Stomach (tissue), 9 donors: ENCODE measurements around the gene TSPAN15. TPM values are rescaled to one million over a fixed set of nuclear protein-coding genes. Genes with fewer than 3 reads are reported as not detected.

ENCODE experiments used
- DNase-seq, 2 donors: peaks; one replicate each; pipeline versions ENCODE4 v3.0.0 to v3.0.0-alpha.2; 2013 to 2019
- H3K27ac ChIP-seq, 5 donors: fragments of 200-600 bp in 4 of 5; sonication (generic) in 4 of 5; one replicate each; pipeline ENCODE4 v1.5.1; 2013 to 2019; ENCODE audit warnings: mild to moderate bottlenecking in 1 of 5, moderate library complexity in 1 of 5
- H3K27me3 ChIP-seq, 3 donors: fragments of 200-600 bp; sonication (generic); one replicate each; pipeline ENCODE4 v1.5.1; 2017 to 2019; ENCODE audit warnings: mixed run types in 1 of 3
- H3K36me3 ChIP-seq, 4 donors: fragments of 200-600 bp; sonication (generic); 1 replicate in 3 of 4; 2 replicates in 1 of 4; pipeline ENCODE4 v1.5.1; 2016 to 2019
- H3K4me1 ChIP-seq, 4 donors: fragments of 200-600 bp; sonication (generic); one replicate each; pipeline ENCODE4 v1.5.1; 2016 to 2019
- H3K4me3 ChIP-seq, 4 donors: fragments of 200-600 bp; sonication (generic) in 3 of 4; one replicate each; pipeline ENCODE4 v1.5.1; 2016 to 2019; ENCODE audit warnings: mild to moderate bottlenecking in 1 of 4
- H3K9me3 ChIP-seq, 4 donors: fragments of 200-600 bp; sonication (generic); one replicate each; pipeline ENCODE4 v1.5.1; 2016 to 2019
- CTCF ChIP-seq, 7 experiments: fragments of 450-650 bp in 4 of 7; fragments of 200-600 bp in 3 of 7; sonication (generic) in 3 of 7; IDR thresholded peaks; one replicate each; pipeline ENCODE4 v1.5.1; 2016 to 2019; ENCODE audit warnings: antibody characterized with exemption in 7 of 7, control low read depth in 2 of 7, mild to moderate bottlenecking in 1 of 7
- EP300 ChIP-seq: sonication (generic); formaldehyde crosslinking; IDR thresholded peaks from one replicate; pipeline ENCODE4 v1.6.1; 2017; ENCODE audit warnings: antibody characterized with exemption
- POLR2A ChIP-seq, 4 donors: fragments of 450-650 bp; IDR thresholded peaks; one replicate each; pipeline ENCODE4 v1.6.1; 2016; ENCODE audit warnings: antibody characterized with exemption in 4 of 4, control low read depth in 2 of 4, mild to moderate bottlenecking in 1 of 4, moderate library complexity in 1 of 4
- POLR2AphosphoS5 ChIP-seq, 3 donors: sonication (generic); formaldehyde crosslinking; IDR thresholded peaks; one replicate each; pipeline ENCODE4 v1.6.1; 2016; ENCODE audit warnings: antibody characterized with exemption in 3 of 3
- WGBS, 5 donors: extraction: QIAGEN DNeasy Blood & Tissue Kit in 3 of 5; methylation state at CpG; one replicate each; pipeline versions ENCODE4 v1.1.5 to v1.1.7; 2013 to 2018; 5-methylcytosine and 5-hydroxymethylcytosine counted together
- intact Hi-C: fragments of 100-400 bp; cut with DNase I; formaldehyde crosslinking; loops from one replicate; pipeline ENCODE4 v1.15.1; 2023; ENCODE audit warnings: low total_unique reads
- polyA plus RNA-seq, 3 donors: library from polyadenylated mRNA; stranded (reverse); fragments of 200-250 nt; gene quantifications; one replicate each; pipeline ENCODE4 v1.2.3, GENCODE V29; 2013
- total RNA-seq, 5 donors: library from RNA; depleted of rRNA; stranded (reverse); fragments of >200 nt; gene quantifications; one replicate each; pipeline versions ENCODE4 v1.1.0 to v1.2.3, GENCODE V29; 2014 to 2016
- donor health status: healthy with polysubstance abuse.
- donor health status: Bipolar disorder and iron deficiency.
- donor health status: healthy.

Gene TSPAN15
- total and polyA plus RNA-seq, 8 donors: 23.5 to 153 (median 74.5) TPM

GRCh38 chr10:69512901-69513300 lies 61.6 kb downstream of the TSPAN15 start:
- peaks cover 0 to 31% (median 15%) of the 10 kb centered on the region in 4 donors for H3K36me3 ChIP-seq
- DNase-seq: no peak
- no peak overlapping the region for H3K4me3 ChIP-seq
- H3K27me3 ChIP-seq: peaks cover 0 to 3% (median 0%) of the 10 kb centered on the region in 3 donors
- H3K27ac ChIP-seq: no peak overlapping the region
- H3K9me3 ChIP-seq: no peaks in the 10 kb centered on the region
- TF ChIP-seq CTCF (IDR thresholded peaks at IDR 0.05) (no peak), POLR2AphosphoS5 (IDR thresholded peaks at IDR 0.05) (no peak), POLR2A (IDR thresholded peaks at IDR 0.05) (no peak), EP300 (no peak)
- peaks cover 0 to 2% (median 1%) of the 10 kb centered on the region in 4 donors for H3K4me1 ChIP-seq
- 38 to 44% (median 41%) methylated on average over 2 of the region's 2 CpGs for WGBS, 5 donors
- intact Hi-C loops: loop anchor here (10.0 kb wide), 2 partner anchors 122 to 278 kb away; partner anchors contain the start of gene FAM241B

GRCh38 chr10:69513617-69514016 lies 62.4 kb downstream of the TSPAN15 start:
- no peaks in the 10 kb centered on the region for H3K4me1 ChIP-seq
- intact Hi-C loops: loop anchor here (10.0 kb wide), 2 partner anchors 121 to 279 kb away; partner anchors contain the start of gene FAM241B
- no peak for DNase-seq
- peaks cover 0 to 32% (median 15%) of the 10 kb centered on the region in 4 donors for H3K36me3 ChIP-seq
- peaks cover 0 to 3% (median 0%) of the 10 kb centered on the region in 3 donors for H3K27me3 ChIP-seq
- TF ChIP-seq POLR2AphosphoS5 (IDR thresholded peaks at IDR 0.05) (no peak), CTCF (IDR thresholded peaks at IDR 0.05) (no peak), EP300 (no peak), POLR2A (IDR thresholded peaks at IDR 0.05) (no peak)
- H3K9me3 ChIP-seq: no peaks in the 10 kb centered on the region
- 89 to 92% (median 91%) methylated on average over 4 of the region's 4 CpGs for WGBS, 5 donors
- no peak overlapping the region for H3K4me3 ChIP-seq
- H3K27ac ChIP-seq: no peak overlapping the region

- no peak overlapping the region for H3K4me3 ChIP-seq
- no peaks in the 10 kb centered on the region for H3K9me3 ChIP-seq
- intact Hi-C loops: loop anchor here (10.0 kb wide), 2 partner anchors 119 to 281 kb away; partner anchors contain the start of gene FAM241B
- DNase-seq: peak; percentile 79 to 89
- H3K27ac ChIP-seq: no peak overlapping the region
- TF ChIP-seq POLR2A (IDR thresholded peaks at IDR 0.05): no peak
- peak in 5 of 7 experiments; percentile 54 to 68 (median 64) for TF ChIP-seq CTCF (IDR thresholded peaks at IDR 0.05)
- peaks cover 0 to 3% (median 0%) of the 10 kb centered on the region in 3 donors for H3K27me3 ChIP-seq
- peaks cover 0 to 32% (median 15%) of the 10 kb centered on the region in 4 donors for H3K36me3 ChIP-seq
- H3K4me1 ChIP-seq: no peaks in the 10 kb centered on the region
- WGBS, 5 donors: 30 to 40% (median 35%) methylated on average over 11 of the region's 11 CpGs
These were observed 64.5 kb downstream of the TSPAN15 start for GRCh38 chr10:69515699-69516259.

GRCh38 chr10:69516316-69516715 lies 65.1 kb downstream of the TSPAN15 start:
- TF ChIP-seq POLR2AphosphoS5 (IDR thresholded peaks at IDR 0.05) (no peak), EP300 (no peak), POLR2A (IDR thresholded peaks at IDR 0.05) (no peak), CTCF (IDR thresholded peaks at IDR 0.05) (no peak)
- H3K27me3 ChIP-seq: peaks cover 0 to 3% (median 0%) of the 10 kb centered on the region in 3 donors
- intact Hi-C loops: loop anchor here (10.0 kb wide), 2 partner anchors 118 to 282 kb away; partner anchors contain the start of gene FAM241B
- WGBS, 5 donors: 43 to 79% (median 50%) methylated on average over 2 to 3 of the region's 3 CpGs
- H3K9me3 ChIP-seq: no peaks in the 10 kb centered on the region
- H3K4me1 ChIP-seq: no peaks in the 10 kb centered on the region
- no peak overlapping the region for H3K4me3 ChIP-seq
- peaks cover 0 to 32% (median 15%) of the 10 kb centered on the region in 4 donors for H3K36me3 ChIP-seq
- H3K27ac ChIP-seq: no peak overlapping the region
- DNase-seq: peak in 1 of 2 donors; percentile 56
